Activated T-helper 1 cell treated with anti-CD3 and anti-CD28 coated beads, Interleukin-12 subunit alpha, Interleukin-12 subunit beta, Interleukin-2, Interleukin-4 antibody, amounts not matched to agents 30 ng/mL and 10 ng/mL and 1 ng/mL, durations not matched to agents 14 hours and 24 hours and 36 hours (primary cell): ENCODE measurements around the gene S100A10. TPM values are rescaled to one million over a fixed set of nuclear protein-coding genes. Genes with fewer than 3 reads are reported as not detected.
A peak's percentile ranks its signal among the peaks of the same experiment; 100 is the strongest.

Experiments used
- DNase-seq: peaks from one replicate; pipeline ENCODE4 v3.0.0; 2021; ENCODE audit warnings: low spot score
- H3K27ac Mint-ChIP-seq: one replicate; pipeline ENCODE4 v1.8.0; 2021; ENCODE audit warnings: mild to moderate bottlenecking, mixed read lengths
- H3K27me3 Mint-ChIP-seq: one replicate; pipeline ENCODE4 v1.8.0; 2022; ENCODE audit warnings: mild to moderate bottlenecking, moderate library complexity, mixed read lengths; ENCODE audit not compliant: insufficient read depth
- H3K36me3 Mint-ChIP-seq: one replicate; pipeline ENCODE4 v1.8.0; 2021; ENCODE audit warnings: low read depth, mixed read lengths
- H3K4me1 Mint-ChIP-seq: one replicate; pipeline ENCODE4 v1.8.0; 2021; ENCODE audit warnings: low read depth, mixed read lengths
- H3K4me3 Mint-ChIP-seq: one replicate; pipeline ENCODE4 v1.8.0; 2021; ENCODE audit warnings: mild to moderate bottlenecking, moderate library complexity, mixed read lengths
- H3K9me3 Mint-ChIP-seq: one replicate; pipeline ENCODE4 v1.8.0; 2021; ENCODE audit warnings: mixed read lengths
- intact Hi-C: fragments of 100-400 bp; cut with micrococcal nuclease; formaldehyde crosslinking; loops from one replicate; pipeline ENCODE4 v1.15.1; 2024
- total RNA-seq: library from RNA; stranded (reverse); gene quantifications from 2 replicates; pipeline ENCODE4 v1.2.3, GENCODE V29; 2022

Gene S100A10, protein sequence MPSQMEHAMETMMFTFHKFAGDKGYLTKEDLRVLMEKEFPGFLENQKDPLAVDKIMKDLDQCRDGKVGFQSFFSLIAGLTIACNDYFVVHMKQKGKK
- total RNA-seq: 105 and 106 TPM in 2 replicates

DNA sequence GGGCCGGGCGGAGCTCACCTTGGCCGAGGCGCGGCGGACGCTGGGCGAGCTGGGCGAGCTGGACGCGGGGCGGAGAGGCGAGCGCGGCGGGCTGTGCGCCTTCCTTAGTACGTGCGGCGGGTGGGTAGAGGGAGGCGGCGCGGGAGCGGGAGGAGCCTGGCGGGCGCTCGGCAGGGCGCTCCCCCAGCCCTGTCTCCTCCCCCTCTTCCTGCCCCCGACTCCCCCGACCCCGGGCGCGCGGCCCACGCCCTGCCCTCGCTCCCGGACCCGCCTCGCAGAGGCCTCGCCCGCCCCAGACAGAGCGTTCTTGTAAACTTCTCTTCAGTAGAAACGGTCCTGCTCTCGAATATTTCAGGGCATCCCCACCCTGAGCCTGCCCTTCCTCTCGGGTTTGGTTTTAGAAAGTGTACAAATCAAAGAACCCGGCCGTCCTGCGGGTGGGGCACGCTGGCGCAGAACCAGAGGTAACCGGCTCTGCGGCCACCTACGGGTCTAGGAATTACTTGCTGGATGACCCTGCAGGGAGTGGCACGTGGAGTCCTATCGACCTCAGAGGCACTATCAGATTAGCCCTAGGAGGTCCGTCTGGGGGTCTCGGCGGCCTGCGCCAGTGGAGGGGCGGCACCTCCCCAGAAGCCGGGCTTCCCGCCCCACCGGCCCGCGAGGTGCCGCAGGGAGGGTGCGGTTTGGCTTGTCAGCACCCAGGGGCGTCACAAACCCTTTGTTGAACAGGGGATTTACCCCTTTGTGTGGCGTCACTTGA is at the start of gene S100A10:
Gene S100A10, minus strand, starts transcription at position 126 of the 763 bp plus-strand sequence. CDS start 7,629 bp downstream, outside the sequence.
- Mint-ChIP-seq H3K4me1 (peaks cover 49% of the 10 kb centered on the region), H3K9me3 (no peaks in the 10 kb centered on the region), H3K27ac (peak within 1 kb of the TSS; percentile 98)

DNA sequence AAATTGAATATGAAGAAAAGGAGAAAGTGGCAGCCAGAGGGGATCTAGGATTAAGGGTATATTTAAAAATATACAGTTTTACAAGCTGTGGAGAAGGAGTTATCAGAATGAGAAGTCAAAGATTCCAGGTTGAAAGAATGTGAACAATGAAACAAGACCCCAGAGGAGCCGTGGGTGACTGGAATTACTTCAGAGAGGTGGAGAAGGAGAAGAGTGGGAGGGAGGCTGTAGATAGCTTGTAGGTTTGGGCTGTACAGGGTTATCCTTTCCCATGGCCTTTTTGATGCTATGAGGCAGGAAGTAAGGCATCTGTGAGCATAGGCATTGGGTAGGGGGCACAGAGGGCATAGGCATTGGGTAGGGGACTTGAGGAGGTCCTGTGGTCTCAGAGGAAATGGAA is 48.4 kb upstream of the S100A10 start:
- Mint-ChIP-seq H3K9me3 (no peaks in the 10 kb centered on the region), H3K4me1 (no peaks in the 10 kb centered on the region), H3K36me3 (peaks cover 2% of the 10 kb centered on the region), H3K27me3 (no peaks in the 10 kb centered on the region), H3K27ac (no peak overlapping the region), H3K4me3 (no peak overlapping the region)
- intact Hi-C loops: no loop called here
- no peak for DNase-seq

More for the DNA sequence above, at the start of gene S100A10:
- H3K36me3 Mint-ChIP-seq: peaks cover 10% of the 10 kb centered on the region
- H3K4me3 Mint-ChIP-seq: peak within 1 kb of the TSS; percentile 98
- H3K27me3 Mint-ChIP-seq: peaks cover 2% of the 10 kb centered on the region
- intact Hi-C loops: loop anchor here (1.0 to 10.0 kb wide), 5 partner anchors 10 to 379 kb away; partner anchors contain the start of gene SNX27
- DNase-seq: peak; percentile 77

DNA sequence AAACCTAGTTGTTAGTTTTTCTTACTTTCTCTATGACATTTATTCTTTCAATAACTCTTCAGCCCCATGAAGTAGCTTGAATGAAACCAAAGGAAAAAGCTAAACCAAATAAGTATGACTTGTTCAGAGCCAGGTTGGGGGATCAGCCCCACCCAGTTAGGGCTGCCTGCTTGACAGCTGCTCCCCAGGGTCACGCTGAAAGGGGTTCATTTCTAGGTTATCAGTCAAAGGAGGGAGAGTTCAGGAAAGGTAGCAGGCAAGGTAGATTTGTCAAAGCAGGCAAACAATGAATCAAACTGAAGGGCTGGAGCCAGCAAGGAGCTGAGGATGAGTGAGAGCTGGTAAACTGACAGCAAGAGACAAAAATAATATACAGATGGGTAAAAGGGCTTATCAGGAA is 46.2 kb upstream of the S100A10 start:
- no peak overlapping the region for H3K4me3 Mint-ChIP-seq
- intact Hi-C loops: no loop called here
- DNase-seq: no peak
- no peak overlapping the region for H3K27ac Mint-ChIP-seq
- H3K9me3 Mint-ChIP-seq: no peaks in the 10 kb centered on the region
- peaks cover 7% of the 10 kb centered on the region for H3K36me3 Mint-ChIP-seq
- no peaks in the 10 kb centered on the region for H3K27me3 Mint-ChIP-seq
- H3K4me1 Mint-ChIP-seq: peaks cover 12% of the 10 kb centered on the region

DNA sequence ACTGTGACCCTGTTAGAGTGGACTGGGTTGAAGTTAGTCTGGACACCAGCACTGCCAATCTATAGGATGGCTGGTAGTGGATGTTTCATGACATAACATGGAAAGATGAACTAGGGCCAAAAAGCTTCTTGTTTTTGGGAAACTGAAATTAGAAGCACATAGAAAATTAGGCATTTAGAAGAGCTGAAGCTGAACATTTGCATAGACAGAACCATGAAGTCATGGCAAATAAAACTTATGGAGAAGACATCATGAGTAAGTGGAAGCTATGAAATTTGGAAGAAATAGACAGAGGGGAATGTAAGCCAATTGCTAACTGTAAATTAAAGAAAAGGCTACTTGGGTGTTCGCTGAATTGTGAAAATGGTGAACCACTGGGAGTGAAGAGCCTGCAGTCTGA is 45.8 kb upstream of the S100A10 start:
- Mint-ChIP-seq H3K27ac (no peak overlapping the region), H3K9me3 (no peaks in the 10 kb centered on the region), H3K36me3 (peaks cover 11% of the 10 kb centered on the region), H3K4me1 (peaks cover 16% of the 10 kb centered on the region), H3K27me3 (no peaks in the 10 kb centered on the region), H3K4me3 (no peak overlapping the region)
- intact Hi-C loops: no loop called here
- DNase-seq: no peak

DNA sequence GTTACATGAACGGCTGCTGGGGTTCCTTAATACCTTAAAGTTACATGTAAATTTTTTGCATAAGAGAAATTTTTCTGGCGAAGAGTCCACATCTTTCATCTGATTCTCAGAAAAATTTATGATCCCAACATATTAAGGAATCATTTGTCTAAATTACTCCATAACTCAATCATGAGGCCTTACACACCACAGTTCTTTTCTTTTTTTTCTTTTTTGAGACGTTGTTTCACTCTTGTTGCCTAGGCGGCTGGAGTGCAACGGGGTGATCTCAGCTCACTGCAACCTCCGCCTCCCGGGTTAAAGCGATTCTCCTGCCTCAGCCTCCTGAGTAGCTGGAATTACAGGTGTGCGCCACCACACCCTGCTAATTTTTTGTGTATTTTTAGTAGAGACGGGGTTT is 45.2 kb upstream of the S100A10 start:
- H3K36me3 Mint-ChIP-seq: peaks cover 12% of the 10 kb centered on the region
- intact Hi-C loops: no loop called here

DNA sequence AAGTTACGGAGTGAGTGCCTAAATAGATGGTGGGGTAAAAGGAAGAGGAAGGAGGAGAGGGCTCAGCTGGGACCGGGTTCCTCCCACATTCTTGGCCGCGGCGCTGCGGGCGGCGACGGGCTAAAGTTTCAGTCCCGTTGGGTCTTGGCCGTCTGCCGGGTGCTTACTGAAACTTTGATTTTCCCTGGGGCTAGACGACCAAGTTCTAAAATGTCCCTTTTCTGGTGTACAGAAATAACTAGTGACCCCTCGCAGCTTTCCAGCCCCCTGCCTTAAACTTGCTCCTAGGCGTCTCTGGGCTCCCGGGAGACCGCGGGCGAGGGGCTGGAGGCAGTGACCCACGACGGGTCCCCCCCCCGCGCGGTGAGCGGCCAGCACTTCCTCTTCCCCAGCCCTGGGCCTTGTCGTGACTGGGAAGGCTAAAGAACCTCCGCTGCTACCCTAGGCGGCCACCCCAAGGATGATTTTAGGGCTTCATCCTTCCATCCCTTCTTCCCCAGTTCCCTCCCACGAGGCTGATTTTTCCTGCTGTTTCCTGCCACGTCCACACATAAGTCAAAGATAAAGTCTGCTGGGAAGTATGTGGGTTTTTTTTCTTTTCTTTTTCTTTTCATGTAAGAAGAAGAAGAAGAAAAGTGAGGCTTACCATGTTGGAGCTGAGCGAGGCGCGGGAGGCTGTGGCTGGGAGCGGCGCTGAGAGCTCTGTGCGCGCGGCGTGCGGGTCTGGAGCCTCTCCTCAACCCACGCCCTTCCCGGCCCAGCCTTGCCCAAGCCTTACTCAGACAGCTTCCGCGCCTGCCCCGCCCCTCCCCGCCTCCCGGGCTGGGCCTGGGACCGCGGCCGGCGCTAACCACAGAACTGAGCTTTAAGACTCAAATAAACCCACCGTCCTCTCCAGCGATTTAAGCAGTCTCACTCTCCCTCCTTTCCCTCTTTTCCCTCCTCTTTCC is 42.9 kb upstream of the S100A10 start, which contains the start of gene S100A11:
Gene S100A11, minus strand, starts transcription at position 738 of the 950 bp plus-strand sequence. Its CDS starts 89 bp downstream, at position 649.
- intact Hi-C loops: loop anchor here (1.0 kb wide), 1 partner anchor 12 kb away; no protein-coding TSS in a partner anchor
- H3K9me3 Mint-ChIP-seq: no peaks in the 10 kb centered on the region
- peak within 1 kb of the TSS; percentile 94 for H3K27ac Mint-ChIP-seq
- peak within 1 kb of the TSS; percentile 96 for H3K4me3 Mint-ChIP-seq
- H3K4me1 Mint-ChIP-seq: peaks cover 36% of the 10 kb centered on the region
- peak; percentile 71 for DNase-seq
- peaks cover 34% of the 10 kb centered on the region for H3K36me3 Mint-ChIP-seq
- H3K27me3 Mint-ChIP-seq: no peaks in the 10 kb centered on the region

More for the DNA sequence above, 45.2 kb upstream of the S100A10 start:
- Mint-ChIP-seq H3K27ac (no peak overlapping the region), H3K4me1 (peaks cover 22% of the 10 kb centered on the region), H3K4me3 (no peak overlapping the region), H3K9me3 (no peaks in the 10 kb centered on the region), H3K27me3 (no peaks in the 10 kb centered on the region)
- DNase-seq: no peak

DNA sequence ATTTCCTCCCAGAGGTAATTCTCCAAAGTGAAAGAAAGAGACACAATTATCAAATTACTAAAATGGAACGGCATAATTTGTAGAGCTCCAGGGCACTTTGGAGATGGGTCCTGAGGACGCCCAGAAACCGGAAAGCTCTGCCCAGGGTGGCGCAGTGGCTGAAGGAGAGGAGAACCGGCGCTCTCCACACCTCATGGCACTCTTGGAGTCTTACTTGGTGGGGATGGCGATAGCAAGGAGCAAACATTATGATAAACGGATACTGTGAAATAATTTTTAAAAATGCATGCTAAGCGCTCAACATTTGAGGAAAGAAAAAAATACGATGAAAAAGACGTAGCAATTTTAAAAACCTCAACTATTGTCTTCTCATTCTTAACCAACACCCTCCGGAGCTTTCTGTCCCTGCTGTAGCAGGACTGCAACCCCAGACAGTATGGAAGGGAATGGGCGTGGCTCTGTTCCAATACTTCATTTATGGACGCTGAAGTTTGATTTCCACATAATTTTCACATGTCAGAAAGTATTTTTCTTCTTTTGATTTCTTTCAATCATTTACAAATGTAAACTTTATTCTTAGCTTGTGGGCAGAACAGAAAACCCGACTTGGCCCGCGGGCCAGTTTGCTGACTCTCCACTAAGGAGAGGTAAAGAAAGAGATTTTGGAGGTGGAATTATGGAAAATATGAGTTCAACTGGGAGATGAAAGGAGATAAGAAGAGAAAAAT is 42.0 kb upstream of the S100A10 start:
- Mint-ChIP-seq H3K36me3 (peaks cover 37% of the 10 kb centered on the region), H3K27me3 (no peaks in the 10 kb centered on the region), H3K9me3 (no peaks in the 10 kb centered on the region), H3K27ac (peak overlapping the region; percentile 94), H3K4me3 (peak overlapping the region; percentile 96), H3K4me1 (peaks cover 38% of the 10 kb centered on the region)
- DNase-seq: no peak
- intact Hi-C loops: loop anchor here (1.0 to 2.0 kb wide), 2 partner anchors 41 to 94 kb away; no protein-coding TSS in a partner anchor

DNA sequence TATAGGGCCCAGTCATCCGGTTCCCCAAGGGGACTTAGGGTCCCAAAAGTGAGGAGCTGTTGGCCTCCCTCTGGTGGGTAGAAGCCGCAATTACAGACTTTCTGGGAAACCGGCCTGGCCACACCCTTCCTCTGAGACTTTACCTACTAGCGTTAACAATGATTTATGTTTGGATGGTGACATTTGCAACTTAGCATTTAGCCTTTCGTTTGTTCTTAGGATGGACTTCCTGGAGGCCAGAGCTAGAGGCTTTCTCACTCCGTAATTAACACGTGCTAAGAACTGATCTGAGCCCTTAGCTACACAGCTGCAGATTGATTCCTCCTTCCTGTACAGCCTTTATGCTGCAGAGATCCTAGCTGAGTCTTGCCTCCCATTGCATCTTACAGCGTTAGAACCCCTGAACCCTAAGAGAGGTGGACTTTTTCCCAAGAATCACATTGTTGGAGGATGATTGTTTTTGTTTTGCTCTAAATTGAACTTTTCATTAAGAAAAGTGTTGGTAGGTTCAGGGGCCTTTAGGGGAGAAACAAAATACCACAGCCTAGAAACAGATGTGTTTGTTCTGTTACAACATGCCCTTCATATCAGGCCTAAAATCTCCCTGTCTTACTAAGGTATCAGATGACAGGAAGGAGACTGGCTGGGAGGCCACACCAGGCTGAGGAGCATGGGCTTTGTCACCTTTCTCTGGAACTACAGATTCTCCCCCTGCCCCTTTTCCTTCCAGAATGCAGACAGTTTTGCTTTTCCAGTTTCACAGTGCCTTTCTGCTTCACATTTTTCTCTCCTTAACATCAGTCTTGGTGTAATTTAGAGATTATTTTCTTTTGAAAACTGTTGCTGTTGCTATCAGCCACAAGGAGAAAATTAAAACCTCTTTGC is 41.2 kb upstream of the S100A10 start:
- peaks cover 41% of the 10 kb centered on the region for H3K4me1 Mint-ChIP-seq
- no peaks in the 10 kb centered on the region for H3K9me3 Mint-ChIP-seq
- peaks cover 41% of the 10 kb centered on the region for H3K36me3 Mint-ChIP-seq
- intact Hi-C loops: loop anchor here (1.0 to 2.0 kb wide), 3 partner anchors 40 to 94 kb away; no protein-coding TSS in a partner anchor
- DNase-seq: peak; percentile 65
- H3K4me3 Mint-ChIP-seq: peak overlapping the region; percentile 96
- no peaks in the 10 kb centered on the region for H3K27me3 Mint-ChIP-seq
- H3K27ac Mint-ChIP-seq: peak overlapping the region; percentile 94

DNA sequence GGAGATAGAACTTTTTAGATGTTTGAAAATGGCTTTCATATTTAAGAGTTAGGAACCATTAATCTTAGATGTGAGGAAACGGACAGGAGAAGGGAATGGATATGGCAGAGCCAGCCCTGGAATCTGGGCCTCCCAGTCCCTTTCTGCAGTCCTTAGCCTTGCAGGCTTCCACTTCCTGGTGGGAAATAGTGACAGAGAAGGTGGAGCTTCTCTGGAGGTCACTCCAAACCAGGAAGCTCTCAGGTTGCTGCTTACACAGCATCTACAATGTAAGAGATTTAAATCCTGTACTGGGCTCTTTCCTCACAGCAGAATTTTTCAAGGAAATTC is 40.6 kb upstream of the S100A10 start:
- no peak for DNase-seq
- H3K27me3 Mint-ChIP-seq: no peaks in the 10 kb centered on the region
- no peaks in the 10 kb centered on the region for H3K9me3 Mint-ChIP-seq
- H3K4me1 Mint-ChIP-seq: peaks cover 43% of the 10 kb centered on the region
- peaks cover 45% of the 10 kb centered on the region for H3K36me3 Mint-ChIP-seq
- H3K4me3 Mint-ChIP-seq: peak overlapping the region; percentile 96
- intact Hi-C loops: loop anchor here (1.0 to 2.0 kb wide), 2 partner anchors 39 to 66 kb away; no protein-coding TSS in a partner anchor
- H3K27ac Mint-ChIP-seq: peak overlapping the region; percentile 94

DNA sequence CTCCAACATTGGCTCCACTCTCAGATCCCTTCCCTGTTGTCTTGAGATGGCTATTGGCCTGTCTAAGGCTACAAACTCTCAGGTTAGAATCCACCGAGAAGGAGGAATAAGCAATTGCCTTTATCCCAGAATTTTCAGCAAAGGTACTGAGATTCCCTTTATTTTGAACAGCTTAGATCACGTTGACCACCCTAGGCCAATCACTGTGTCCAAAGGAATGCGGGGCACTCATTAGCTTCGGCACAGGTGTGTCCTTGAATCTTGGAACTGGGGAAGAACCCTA is 36.2 kb upstream of the S100A10 start:
- no peak overlapping the region for H3K4me3 Mint-ChIP-seq
- peaks cover 40% of the 10 kb centered on the region for H3K4me1 Mint-ChIP-seq
- H3K27ac Mint-ChIP-seq: no peak overlapping the region
- intact Hi-C loops: no loop called here
- peaks cover 3% of the 10 kb centered on the region for H3K9me3 Mint-ChIP-seq
- H3K27me3 Mint-ChIP-seq: no peaks in the 10 kb centered on the region
- DNase-seq: no peak
- peaks cover 49% of the 10 kb centered on the region for H3K36me3 Mint-ChIP-seq

DNA sequence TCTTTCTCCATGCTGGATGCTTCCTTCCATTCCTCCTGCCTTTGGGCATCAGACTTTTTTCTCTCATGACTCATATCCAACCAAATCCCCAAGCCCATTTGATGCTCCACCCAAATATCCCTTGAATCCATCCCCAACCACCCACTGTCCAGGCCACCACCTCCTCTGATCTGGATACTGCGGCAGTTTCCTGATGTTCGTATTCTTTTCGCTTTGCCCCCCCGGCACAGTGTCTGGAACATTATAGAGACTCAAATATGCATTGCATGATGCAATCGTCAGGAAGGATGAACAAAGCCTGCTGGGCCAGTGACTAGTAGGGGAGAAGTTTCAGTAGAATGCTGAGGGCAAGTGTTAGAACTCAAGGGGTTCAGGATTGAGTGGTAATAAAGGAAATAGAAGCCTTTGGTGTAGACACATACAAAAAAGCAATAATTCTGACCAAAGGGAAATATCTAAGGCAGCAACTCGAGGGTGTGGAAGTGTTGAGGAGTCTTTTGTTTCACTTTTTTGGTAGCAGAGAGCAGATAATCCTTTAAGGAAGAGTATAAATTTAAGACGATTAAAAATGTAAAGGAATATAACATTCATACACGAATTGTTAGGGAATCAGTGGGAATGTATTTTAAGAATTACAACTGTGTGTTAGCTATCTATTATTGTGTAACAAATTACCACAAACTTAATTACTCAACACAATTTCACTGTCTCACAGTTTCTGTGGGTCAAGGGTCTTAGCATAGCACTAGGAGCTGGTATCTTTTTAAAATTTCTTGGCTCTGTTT is 35.7 kb upstream of the S100A10 start:
- Mint-ChIP-seq H3K27ac (no peak overlapping the region), H3K4me3 (no peak overlapping the region), H3K9me3 (peaks cover 3% of the 10 kb centered on the region), H3K27me3 (no peaks in the 10 kb centered on the region), H3K36me3 (peaks cover 45% of the 10 kb centered on the region), H3K4me1 (peaks cover 35% of the 10 kb centered on the region)
- DNase-seq: no peak
- intact Hi-C loops: no loop called here
